Neuronal stem cell (in vitro differentiated cells): ENCODE data around the gene ALG1L2. TPM values are rescaled to one million over a fixed set of nuclear protein-coding genes. Genes with fewer than 3 reads are reported as not detected.
"Not testable (repeated sequence)": the region's sequence is repeated elsewhere in the genome, so short reads cannot be mapped to it uniquely, and the experiment has no call there.

Source experiments
- DNase-seq: peaks from one replicate; pipeline ENCODE4 v3.0.0-alpha.2; 2013; ENCODE audit warnings: low spot score
- H2AFZ ChIP-seq: one replicate; pipeline ENCODE4 v1.6.1; 2013; ENCODE audit warnings: mild to moderate bottlenecking, low read length, inconsistent platforms
- H2AK5ac ChIP-seq: 2 replicates; pipeline ENCODE4 v1.6.1; 2013; ENCODE audit warnings: low read depth, mild to moderate bottlenecking, inconsistent platforms, low read length, moderate library complexity, mixed read lengths
- H2BK120ac ChIP-seq: 2 replicates; pipeline ENCODE4 v1.6.1; 2013; ENCODE audit warnings: low read depth, mild to moderate bottlenecking, inconsistent platforms, low read length, moderate library complexity, mixed read lengths
- H2BK12ac ChIP-seq: one replicate; pipeline ENCODE4 v1.6.1; 2013; ENCODE audit warnings: low read length, inconsistent platforms
- H2BK15ac ChIP-seq: 2 replicates; pipeline ENCODE4 v1.6.1; 2013; ENCODE audit warnings: mild to moderate bottlenecking, low read length, inconsistent platforms, mixed read lengths
- H2BK5ac ChIP-seq: one replicate; pipeline ENCODE4 v1.6.1; 2013; ENCODE audit warnings: inconsistent platforms, mild to moderate bottlenecking, low read length, moderate library complexity
- H3K14ac ChIP-seq: one replicate; pipeline ENCODE4 v1.6.1; 2013; ENCODE audit warnings: low read length, inconsistent platforms
- H3K18ac ChIP-seq: 2 replicates; pipeline ENCODE4 v1.6.1; 2013; ENCODE audit warnings: low read length, inconsistent platforms
- H3K23ac ChIP-seq: 2 replicates; pipeline ENCODE4 v1.6.1; 2013; ENCODE audit warnings: low read depth, mild to moderate bottlenecking, mixed read lengths, low read length, inconsistent platforms; ENCODE audit not compliant: poor library complexity
- H3K27ac ChIP-seq: replicated peaks from 3 replicates; pipeline ENCODE4 v1.5.1; 2013; ENCODE audit warnings: low read length, inconsistent platforms
- H3K27me3 ChIP-seq, 3 experiments: 2 replicates each; pipeline ENCODE4 v1.6.1; 2013; ENCODE audit warnings: low read length in 3 of 3, mild to moderate bottlenecking in 2 of 3, inconsistent platforms in 1 of 3, low read depth in 1 of 3, mixed read lengths in 1 of 3, moderate library complexity in 1 of 3; ENCODE audit not compliant: control insufficient read depth in 3 of 3, insufficient read depth in 3 of 3
- H3K36me3 ChIP-seq, 2 donors: replicated peaks in 1 of 2; 2 replicates each; pipeline ENCODE4 v1.6.1; 2013; ENCODE audit warnings: low read length in 2 of 2; ENCODE audit not compliant: control insufficient read depth in 2 of 2, insufficient read depth in 2 of 2
- H3K4ac ChIP-seq: 2 replicates; pipeline ENCODE4 v1.6.1; 2013; ENCODE audit warnings: inconsistent platforms, mild to moderate bottlenecking, low read length, moderate library complexity
- H3K4me1 ChIP-seq, 2 donors: 1 replicate in 1 of 2; 2 replicates in 1 of 2; pipeline ENCODE4 v1.6.1; 2013; ENCODE audit warnings: low read length in 2 of 2, low read depth in 1 of 2; ENCODE audit not compliant: control insufficient read depth in 2 of 2, insufficient read depth in 1 of 2
- H3K4me2 ChIP-seq: one replicate; pipeline ENCODE4 v1.6.1; 2013; ENCODE audit warnings: mild to moderate bottlenecking, low read length, inconsistent platforms; ENCODE audit not compliant: insufficient read depth, poor library complexity, severe bottlenecking
- H3K4me3 ChIP-seq, 2 donors: 2 replicates each; pipeline ENCODE4 v1.5.1; 2013; ENCODE audit warnings: low read length in 2 of 2, mild to moderate bottlenecking in 2 of 2, inconsistent platforms in 1 of 2, moderate library complexity in 1 of 2
- H3K79me1 ChIP-seq: one replicate; pipeline ENCODE4 v1.6.1; 2013; ENCODE audit warnings: low read depth, mild to moderate bottlenecking, inconsistent platforms, low read length, moderate library complexity
- H3K9ac ChIP-seq: one replicate; pipeline ENCODE4 v1.6.1; 2013; ENCODE audit warnings: mild to moderate bottlenecking, low read depth, low read length, inconsistent platforms; ENCODE audit not compliant: poor library complexity
- H3K9me3 ChIP-seq, 2 donors: replicated peaks in 1 of 2; 2 replicates each; pipeline versions ENCODE3 to v1.6.1; 2013; ENCODE audit warnings: low read length in 2 of 2, mild to moderate bottlenecking in 2 of 2, inconsistent platforms in 1 of 2, low read depth in 1 of 2, mixed read lengths in 1 of 2, moderate library complexity in 1 of 2; ENCODE audit not compliant: control insufficient read depth in 2 of 2, insufficient read depth in 1 of 2
- H4K8ac ChIP-seq: one replicate; pipeline ENCODE4 v1.6.1; 2013; ENCODE audit warnings: low read depth, mild to moderate bottlenecking, inconsistent platforms, low read length, moderate library complexity
- H4K91ac ChIP-seq: one replicate; pipeline ENCODE4 v1.6.1; 2013; ENCODE audit warnings: low read length, low read depth, mild to moderate bottlenecking, inconsistent platforms; ENCODE audit not compliant: poor library complexity
- WGBS, 2 donors: extraction: QIAGEN DNeasy Blood & Tissue Kit; methylation state at CpG; one replicate each; pipeline ENCODE4 v1.1.7; 2013; ENCODE audit warnings: missing lambda C conversion rate in 2 of 2, mixed read lengths in 1 of 2; ENCODE audit not compliant: insufficient read length in 2 of 2, insufficient replicate concordance in 1 of 2; ENCODE audit errors: extremely low coverage in 2 of 2; 5-methylcytosine and 5-hydroxymethylcytosine counted together
- polyA plus RNA-seq, 2 experiments: library from polyadenylated mRNA; stranded (reverse); fragments of 200-250 nt; gene quantifications; one replicate each; pipeline ENCODE4 v1.2.3, GENCODE V29; 2013

The ALG1L2 gene, protein sequence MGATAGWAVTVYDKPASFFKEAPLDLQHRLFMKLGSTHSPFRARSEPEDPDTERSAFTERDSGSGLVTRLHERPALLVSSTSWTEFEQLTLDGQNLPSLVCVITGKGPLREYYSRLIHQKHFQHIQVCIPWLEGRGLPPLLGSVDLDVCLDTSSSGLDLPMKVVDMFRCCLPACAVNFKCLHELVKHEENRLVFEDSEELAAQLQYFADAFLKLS
- polyA plus RNA-seq (2013, experiment 1 of 2), result not detected
- polyA plus RNA-seq (2013, experiment 2 of 2), result 0.11 TPM

GRCh38 chr3:130081351-130081881, at the start of gene ALG1L2:
ALG1L2 (plus strand) TSS chr3:130081831; CDS start chr3:130082017, 186 bp downstream.
- no peak within 1 kb of the TSS for H2BK12ac ChIP-seq
- no peak within 1 kb of the TSS for H4K91ac ChIP-seq
- H3K4ac ChIP-seq, result no peak within 1 kb of the TSS
- no peak within 1 kb of the TSS for H2AK5ac ChIP-seq
- no peak within 1 kb of the TSS for H4K8ac ChIP-seq
- no CpG with 5 or more reads among the region's 7 CpGs for WGBS, 2 donors
- H3K79me1 ChIP-seq, result no peaks in the 10 kb centered on the region
- H3K14ac ChIP-seq, result no peak within 1 kb of the TSS
- no peaks in the 10 kb centered on the region for H3K4me1 ChIP-seq
- no peaks in the 10 kb centered on the region for H3K36me3 ChIP-seq
- H3K4me3 ChIP-seq, result no peak within 1 kb of the TSS
- H3K9me3 ChIP-seq, result no peaks in the 10 kb centered on the region
- no peak within 1 kb of the TSS for H2BK120ac ChIP-seq
- H3K23ac ChIP-seq, result no peak within 1 kb of the TSS
- no peak for DNase-seq
- H3K27me3 ChIP-seq, result no peaks in the 10 kb centered on the region
- no peak within 1 kb of the TSS for H3K18ac ChIP-seq
- H2BK5ac ChIP-seq, result no peak within 1 kb of the TSS
- H2BK15ac ChIP-seq, result no peak within 1 kb of the TSS
- no peak within 1 kb of the TSS for H2AFZ ChIP-seq
- no peak within 1 kb of the TSS for H3K27ac ChIP-seq
- H3K9ac ChIP-seq, result no peak within 1 kb of the TSS
- no peak within 1 kb of the TSS for H3K4me2 ChIP-seq

GRCh38 chr3:130037126-130037815, 44.4 kb upstream of the ALG1L2 start:
- DNase-seq, H4K91ac ChIP-seq, H2BK5ac ChIP-seq, H3K4me2 ChIP-seq, H3K14ac ChIP-seq, H2BK15ac ChIP-seq, H3K36me3 ChIP-seq, H2AK5ac ChIP-seq, H3K4me1 ChIP-seq, H3K18ac ChIP-seq, H2BK12ac ChIP-seq, H3K4ac ChIP-seq, H3K9me3 ChIP-seq, H2AFZ ChIP-seq, H3K4me3 ChIP-seq, H3K79me1 ChIP-seq, H4K8ac ChIP-seq, H3K27me3 ChIP-seq, H2BK120ac ChIP-seq, H3K27ac ChIP-seq, H3K23ac ChIP-seq, H3K9ac ChIP-seq: not testable (repeated sequence)
- no CpG with 5 or more reads among the region's 13 CpGs for WGBS, 2 donors

DNA sequence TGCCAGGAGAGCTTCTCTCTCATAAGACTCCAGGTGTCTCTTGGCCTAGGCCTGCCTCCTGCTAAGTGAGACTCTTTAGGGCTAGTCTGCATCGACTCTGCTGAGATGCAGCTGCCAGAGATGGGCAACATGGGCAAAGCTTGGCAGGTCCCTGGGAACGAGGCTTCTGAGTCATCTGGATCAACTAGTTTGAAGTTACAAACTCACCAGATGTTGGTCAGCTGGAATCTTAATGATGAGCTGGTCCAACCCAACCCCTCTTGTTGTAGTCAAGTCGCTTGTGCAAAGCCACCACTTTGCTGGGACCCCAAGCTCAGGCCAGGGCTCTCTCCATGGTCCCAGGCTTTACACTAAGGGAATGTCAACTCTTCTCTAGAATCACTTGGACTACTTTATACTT, 38.9 kb upstream of the ALG1L2 start:
- H2BK15ac ChIP-seq, H3K27me3 ChIP-seq, H2AK5ac ChIP-seq, DNase-seq, H3K4me1 ChIP-seq, H3K4me3 ChIP-seq, H2BK12ac ChIP-seq, H4K8ac ChIP-seq, H2BK5ac ChIP-seq, H3K36me3 ChIP-seq, H3K9me3 ChIP-seq, H2BK120ac ChIP-seq, H3K4ac ChIP-seq, H3K14ac ChIP-seq, H3K9ac ChIP-seq, H3K23ac ChIP-seq, H2AFZ ChIP-seq, H3K4me2 ChIP-seq, H3K27ac ChIP-seq, H3K18ac ChIP-seq, H4K91ac ChIP-seq, H3K79me1 ChIP-seq: not testable (repeated sequence)
- WGBS, 2 donors, result no CpG with 5 or more reads among the region's 3 CpGs

DNA sequence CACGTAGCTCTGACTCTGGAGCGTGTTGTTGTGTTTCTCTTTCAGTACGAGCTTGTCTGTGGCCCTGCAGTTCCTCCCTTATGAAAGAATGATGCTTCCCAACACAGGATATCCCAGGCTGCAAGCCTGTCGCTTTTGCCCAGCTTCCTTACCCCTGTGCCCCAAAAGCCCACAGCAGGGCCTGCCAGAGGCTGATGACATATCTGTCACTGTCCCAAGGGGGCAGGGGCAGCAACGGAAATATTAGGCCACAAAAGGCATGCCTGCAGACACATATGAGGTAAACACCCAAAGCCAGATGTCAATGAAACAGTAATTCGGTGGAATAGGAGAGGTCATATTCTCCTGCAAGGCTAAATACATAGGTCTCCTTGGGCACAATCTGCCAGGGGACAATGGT, 38.0 kb upstream of the ALG1L2 start:
- H3K4ac ChIP-seq, H3K36me3 ChIP-seq, H3K4me3 ChIP-seq, H2AFZ ChIP-seq, H3K23ac ChIP-seq, H3K79me1 ChIP-seq, H2BK15ac ChIP-seq, H4K91ac ChIP-seq, H2BK5ac ChIP-seq, H3K27ac ChIP-seq, H3K9me3 ChIP-seq, H3K18ac ChIP-seq, H3K4me2 ChIP-seq, H3K27me3 ChIP-seq, H2AK5ac ChIP-seq, DNase-seq, H3K4me1 ChIP-seq, H3K9ac ChIP-seq, H2BK12ac ChIP-seq, H3K14ac ChIP-seq, H2BK120ac ChIP-seq: not testable (repeated sequence)
- WGBS, 2 donors, result no CpG with 5 or more reads among the region's 6 CpGs
- peak overlapping the region; percentile 86 for H4K8ac ChIP-seq
